VCaP (cell line): ENCODE measurements around the gene DKK3.
"Not testable (repeated sequence)": the region's sequence is repeated elsewhere in the genome, so short reads cannot be mapped to it uniquely, and the experiment has no call there.

Source experiments
- H3K27ac ChIP-seq: fragments of 450-650 bp; 2 replicates; pipeline ENCODE4 v1.5.1; 2017
- CTCF ChIP-seq: fragments of 450-650 bp; conservative IDR thresholded peaks from 2 replicates; pipeline ENCODE4 v1.5.1; 2017; ENCODE audit warnings: mild to moderate bottlenecking, moderate library complexity

DKK3 gene

GRCh38 chr11:12043221-12043620, 34.8 kb upstream of the DKK3 start:
- no peak for TF ChIP-seq CTCF
- H3K27ac ChIP-seq = no peak overlapping the region

GRCh38 chr11:12042215-12042676, 33.8 kb upstream of the DKK3 start:
- no peak overlapping the region for H3K27ac ChIP-seq
- TF ChIP-seq CTCF = no peak

- H3K27ac ChIP-seq = not testable (repeated sequence)
Measured at GRCh38 chr11:12040719-12041118, 32.3 kb upstream of the DKK3 start.

GRCh38 chr11:12032968-12033367, 24.5 kb upstream of the DKK3 start:
- TF ChIP-seq CTCF = no peak
- no peak overlapping the region for H3K27ac ChIP-seq

GRCh38 chr11:12031856-12032544, 23.6 kb upstream of the DKK3 start:
- no peak overlapping the region for H3K27ac ChIP-seq
- no peak for TF ChIP-seq CTCF

- no peak for TF ChIP-seq CTCF
Measured at GRCh38 chr11:12029738-12030363, 21.4 kb upstream of the DKK3 start.

GRCh38 chr11:12029119-12029518, 20.7 kb upstream of the DKK3 start:
- TF ChIP-seq CTCF = no peak
- no peak overlapping the region for H3K27ac ChIP-seq

More at GRCh38 chr11:12029738-12030363, 21.4 kb upstream of the DKK3 start:
- no peak overlapping the region for H3K27ac ChIP-seq

GRCh38 chr11:12028303-12028702, 19.9 kb upstream of the DKK3 start:
- no peak overlapping the region for H3K27ac ChIP-seq
- no peak for TF ChIP-seq CTCF
